22Rv1 (cell line): ENCODE data around the gene EID3.

ENCODE experiments used
- H3K27ac ChIP-seq: fragments of 450-650 bp; 2 replicates; pipeline ENCODE4 v1.5.1; 2017
- ZFX ChIP-seq: fragments of 450-650 bp; IDR thresholded peaks from 2 replicates; pipeline ENCODE4 v1.6.1; 2017; ENCODE audit warnings: antibody characterized with exemption, borderline replicate concordance
- TF ChIP-seq, protein P1 (sequence below): fragments of 450-650 bp; IDR thresholded peaks from 2 replicates; pipeline ENCODE4 v1.5.1; 2017; ENCODE audit warnings: mild to moderate bottlenecking

EID3 gene

DNA sequence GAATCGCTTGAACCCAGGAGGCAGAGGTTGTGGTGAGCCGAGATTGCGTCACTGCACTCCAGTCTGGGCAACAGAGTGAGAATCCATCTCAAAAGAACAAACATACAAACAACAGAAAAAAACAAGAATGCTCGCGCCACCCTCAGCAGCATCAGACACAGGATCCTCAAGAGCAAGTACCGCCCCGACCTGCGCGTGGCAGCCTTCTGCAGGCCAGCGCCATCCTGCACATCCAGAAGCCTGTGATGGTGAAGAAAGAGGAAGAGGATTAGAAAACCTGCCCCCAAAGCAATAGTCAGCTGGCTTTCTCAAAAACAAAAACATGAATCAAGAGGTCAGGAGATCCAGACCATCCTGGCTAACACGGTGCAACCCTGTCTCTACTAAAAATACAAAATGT, 30.0 kb upstream of the EID3 start:
- TF ChIP-seq, protein P1, sequence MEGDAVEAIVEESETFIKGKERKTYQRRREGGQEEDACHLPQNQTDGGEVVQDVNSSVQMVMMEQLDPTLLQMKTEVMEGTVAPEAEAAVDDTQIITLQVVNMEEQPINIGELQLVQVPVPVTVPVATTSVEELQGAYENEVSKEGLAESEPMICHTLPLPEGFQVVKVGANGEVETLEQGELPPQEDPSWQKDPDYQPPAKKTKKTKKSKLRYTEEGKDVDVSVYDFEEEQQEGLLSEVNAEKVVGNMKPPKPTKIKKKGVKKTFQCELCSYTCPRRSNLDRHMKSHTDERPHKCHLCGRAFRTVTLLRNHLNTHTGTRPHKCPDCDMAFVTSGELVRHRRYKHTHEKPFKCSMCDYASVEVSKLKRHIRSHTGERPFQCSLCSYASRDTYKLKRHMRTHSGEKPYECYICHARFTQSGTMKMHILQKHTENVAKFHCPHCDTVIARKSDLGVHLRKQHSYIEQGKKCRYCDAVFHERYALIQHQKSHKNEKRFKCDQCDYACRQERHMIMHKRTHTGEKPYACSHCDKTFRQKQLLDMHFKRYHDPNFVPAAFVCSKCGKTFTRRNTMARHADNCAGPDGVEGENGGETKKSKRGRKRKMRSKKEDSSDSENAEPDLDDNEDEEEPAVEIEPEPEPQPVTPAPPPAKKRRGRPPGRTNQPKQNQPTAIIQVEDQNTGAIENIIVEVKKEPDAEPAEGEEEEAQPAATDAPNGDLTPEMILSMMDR = no peak
- TF ChIP-seq ZFX = no peak
- no peak overlapping the region for H3K27ac ChIP-seq

DNA sequence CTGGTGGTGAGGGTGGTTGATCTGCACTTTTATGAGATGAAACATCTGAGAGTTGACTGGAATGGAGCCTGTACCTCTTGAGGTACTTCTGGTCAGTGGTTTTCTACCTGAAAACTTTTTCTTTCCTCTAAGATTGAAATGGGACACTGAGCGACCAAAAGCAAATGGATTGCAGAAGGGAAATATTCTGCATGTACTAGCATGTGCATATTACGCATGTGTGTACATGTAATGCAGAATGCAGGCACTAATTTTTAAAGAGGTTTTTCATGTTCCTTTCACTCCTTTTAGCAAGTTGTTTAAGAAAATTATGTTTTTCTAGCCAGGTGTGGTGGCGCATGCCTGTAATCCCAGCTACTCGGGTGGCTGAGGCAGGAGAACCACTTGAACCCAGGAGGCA, 28.7 kb upstream of the EID3 start:
- TF ChIP-seq, protein P1 = no peak
- no peak for TF ChIP-seq ZFX
- no peak overlapping the region for H3K27ac ChIP-seq

- peak overlapping the region; percentile 62 for H3K27ac ChIP-seq
- TF ChIP-seq, protein P1 = no peak
- TF ChIP-seq ZFX = no peak
Measured at GRCh38 chr12:104275689-104276088, 27.9 kb upstream of the EID3 start.

GRCh38 chr12:104276273-104277131, 27.0 kb upstream of the EID3 start:
- H3K27ac ChIP-seq = peak overlapping the region; percentile 62
- no peak for TF ChIP-seq ZFX
- TF ChIP-seq, protein P1 = no peak

GRCh38 chr12:104279164-104279563, 24.4 kb upstream of the EID3 start:
- no peak overlapping the region for H3K27ac ChIP-seq
- no peak for TF ChIP-seq ZFX
- TF ChIP-seq, protein P1 = no peak

- no peak overlapping the region for H3K27ac ChIP-seq
- TF ChIP-seq ZFX = no peak
- TF ChIP-seq, protein P1 = no peak
Measured at GRCh38 chr12:104280111-104280510, 23.4 kb upstream of the EID3 start.

GRCh38 chr12:104280717-104281458, 22.7 kb upstream of the EID3 start:
- TF ChIP-seq, protein P1 = no peak
- no peak for TF ChIP-seq ZFX

More at GRCh38 chr12:104280717-104281458, 22.7 kb upstream of the EID3 start:
- H3K27ac ChIP-seq = no peak overlapping the region
